ENCODE data around the gene PURB. TPM values are rescaled to one million over a fixed set of nuclear protein-coding genes. Genes with fewer than 3 reads are reported as not detected.

The PURB gene
- total and polyA plus RNA-seq, 7 experiments from 2014 or later, result 1.7 to 30.5 (median 22.3) TPM

GRCh38 chr7:44920119-44920518 is 34.8 kb upstream of the PURB start:
- H3K9me3 Mint-ChIP-seq, result peaks cover 0 to 1% (median 0%) of the 10 kb centered on the region in 11 donors
- ATAC-seq, result no peak
- H3K27me3 Mint-ChIP-seq, result no peaks in the 10 kb centered on the region
- Histone ChIP-seq H3K27me3 (ENCODE audit: control insufficient read depth in 2 of 2, insufficient read depth in 2 of 2, low read length in 2 of 2) (no peaks in the 10 kb centered on the region), H3K9me3 (ENCODE audit: control insufficient read depth in 2 of 3, low read length in 3 of 3) (no peaks in the 10 kb centered on the region), H3K4me3 (ENCODE audit: low read length) (no peak overlapping the region), H3K27ac (ENCODE audit: low read depth, low read length) (no peak overlapping the region), H3K4me1 (ENCODE audit: control insufficient read depth in 2 of 2, insufficient read depth in 2 of 2, low read length in 2 of 2) (peaks cover 0 to 9% of the 10 kb centered on the region in 2 donors), H3K36me3 (ENCODE audit: control insufficient read depth in 2 of 3, insufficient read depth in 3 of 3, low read length in 3 of 3) (no peaks in the 10 kb centered on the region)
- ChIA-PET POLR2A (interaction anchor here (0.9 to 1.5 kb wide), 3 partner anchors 36 to 65 kb away, joined by 3 to 6 read pairs (median 6); no protein-coding TSS in a partner anchor), CTCF (interaction anchor here (0.6 to 3.2 kb wide), 7 partner anchors 38 to 347 kb away, joined by 3 to 27 read pairs (median 3); no protein-coding TSS in a partner anchor)
- DNase-seq, result no peak
- no peaks in the 10 kb centered on the region for H3K36me3 Mint-ChIP-seq
- H3K4me3 Mint-ChIP-seq, result no peak overlapping the region
- peaks cover 0 to 26% (median 2%) of the 10 kb centered on the region in 7 donors for H3K4me1 Mint-ChIP-seq
- intact Hi-C loops (cut with micrococcal nuclease), result loop anchor here (5.0 to 10.0 kb wide), 4 partner anchors 123 to 675 kb away; partner anchors contain the start of gene PPIA (in 1 of the 2)
- H3K27ac Mint-ChIP-seq, result peak overlapping the region in 2 of 9 donors; percentile 15 to 31

- ChIA-PET CTCF (interaction anchor here (0.7 to 3.2 kb wide), 2 partner anchors 62 to 1309 kb away, joined by 3 to 27 read pairs; no protein-coding TSS in a partner anchor), POLR2A (interaction anchor here (0.8 kb wide), 1 partner anchor 63 kb away, joined by 3 read pairs; no protein-coding TSS in a partner anchor)
- DNase-seq (no peak), ATAC-seq (no peak)
- Histone ChIP-seq H3K27ac (ENCODE audit: low read depth, low read length) (no peak overlapping the region), H3K9me3 (ENCODE audit: control insufficient read depth in 2 of 3, low read length in 3 of 3) (no peaks in the 10 kb centered on the region), H3K4me3 (ENCODE audit: low read length) (no peak overlapping the region), H3K4me1 (ENCODE audit: control insufficient read depth in 2 of 2, insufficient read depth in 2 of 2, low read length in 2 of 2) (peaks cover 0 to 9% of the 10 kb centered on the region in 2 donors), H3K36me3 (ENCODE audit: control insufficient read depth in 2 of 3, insufficient read depth in 3 of 3, low read length in 3 of 3) (no peaks in the 10 kb centered on the region), H3K27me3 (ENCODE audit: control insufficient read depth in 2 of 2, insufficient read depth in 2 of 2, low read length in 2 of 2) (no peaks in the 10 kb centered on the region)
- intact Hi-C loops (cut with micrococcal nuclease), result no loop called here
- Mint-ChIP-seq H3K9me3 (peaks cover 0 to 1% (median 0%) of the 10 kb centered on the region in 11 donors), H3K4me3 (no peak overlapping the region), H3K36me3 (no peaks in the 10 kb centered on the region), H3K27ac (no peak overlapping the region), H3K4me1 (peaks cover 0 to 39% (median 5%) of the 10 kb centered on the region in 7 donors), H3K27me3 (no peaks in the 10 kb centered on the region)
Measured at GRCh38 chr7:44918029-44918428, 32.7 kb upstream of the PURB start.

- Mint-ChIP-seq H3K4me1 (peaks cover 0 to 39% (median 5%) of the 10 kb centered on the region in 7 donors), H3K27ac (no peak overlapping the region), H3K9me3 (peaks cover 0 to 1% (median 0%) of the 10 kb centered on the region in 11 donors), H3K36me3 (no peaks in the 10 kb centered on the region), H3K4me3 (no peak overlapping the region), H3K27me3 (no peaks in the 10 kb centered on the region)
- POLR2A ChIA-PET, result interaction anchor here (0.6 kb wide), 1 partner anchor 921 kb away, joined by 3 read pairs; no protein-coding TSS in a partner anchor
- ATAC-seq (no peak), DNase-seq (no peak)
- Histone ChIP-seq H3K9me3 (ENCODE audit: control insufficient read depth in 2 of 3, low read length in 3 of 3) (no peaks in the 10 kb centered on the region), H3K4me1 (ENCODE audit: control insufficient read depth in 2 of 2, insufficient read depth in 2 of 2, low read length in 2 of 2) (peaks cover 0 to 9% of the 10 kb centered on the region in 2 donors), H3K27me3 (ENCODE audit: control insufficient read depth in 2 of 2, insufficient read depth in 2 of 2, low read length in 2 of 2) (no peaks in the 10 kb centered on the region), H3K36me3 (ENCODE audit: control insufficient read depth in 2 of 3, insufficient read depth in 3 of 3, low read length in 3 of 3) (no peaks in the 10 kb centered on the region), H3K27ac (ENCODE audit: low read depth, low read length) (no peak overlapping the region), H3K4me3 (ENCODE audit: low read length) (no peak overlapping the region)
- CTCF ChIA-PET, result no interaction called here
- intact Hi-C loops (cut with micrococcal nuclease), result no loop called here
Measured at GRCh38 chr7:44917465-44917864, 32.1 kb upstream of the PURB start.

GRCh38 chr7:44914992-44915607 is 29.8 kb upstream of the PURB start:
- H3K9me3 ChIP-seq (ENCODE audit: control insufficient read depth in 2 of 3, low read length in 3 of 3), result no peaks in the 10 kb centered on the region
- ATAC-seq, result peak; percentile 99
- H3K4me3 ChIP-seq (ENCODE audit: low read length), result no peak overlapping the region
- Mint-ChIP-seq H3K9me3 (no peaks in the 10 kb centered on the region), H3K36me3 (no peaks in the 10 kb centered on the region), H3K27ac (peak overlapping the region in 8 of 9 donors; percentile 61 to 92 (median 84)), H3K27me3 (no peaks in the 10 kb centered on the region), H3K4me3 (peak overlapping the region in 7 of 10 donors; percentile 12 to 71 (median 53)), H3K4me1 (peaks cover 0 to 28% (median 5%) of the 10 kb centered on the region in 7 donors)
- H3K36me3 ChIP-seq (ENCODE audit: control insufficient read depth in 2 of 3, insufficient read depth in 3 of 3, low read length in 3 of 3), result no peaks in the 10 kb centered on the region
- intact Hi-C loops (cut with micrococcal nuclease), result loop anchor here (1.0 kb wide), 5 partner anchors 30 to 277 kb away; partner anchors contain the start of genes PURB (in 2 of the 2), H2AZ2 (in 1 of the 2) and MYO1G (in 1 of the 2)
- ChIA-PET CTCF (no interaction called here), POLR2A (interaction anchor here (1.0 to 1.2 kb wide), 2 partner anchors 24 to 30 kb away, joined by 4 to 5 read pairs; partner anchors contain the start of gene PURB)
- peak in 8 of 9 donors; percentile 44 to 87 (median 74) for DNase-seq
- peak overlapping the region; percentile 48 for H3K27ac ChIP-seq (ENCODE audit: low read depth, low read length)
- H3K4me1 ChIP-seq (ENCODE audit: control insufficient read depth in 2 of 2, insufficient read depth in 2 of 2, low read length in 2 of 2), result no peaks in the 10 kb centered on the region
- H3K27me3 ChIP-seq (ENCODE audit: control insufficient read depth in 2 of 2, insufficient read depth in 2 of 2, low read length in 2 of 2), result no peaks in the 10 kb centered on the region

- H3K27ac Mint-ChIP-seq, result peak overlapping the region in 5 of 9 donors; percentile 26 to 92 (median 78)
- Histone ChIP-seq H3K4me1 (ENCODE audit: control insufficient read depth in 2 of 2, insufficient read depth in 2 of 2, low read length in 2 of 2) (no peaks in the 10 kb centered on the region), H3K4me3 (ENCODE audit: low read length) (no peak overlapping the region), H3K27ac (ENCODE audit: low read depth, low read length) (no peak overlapping the region), H3K36me3 (ENCODE audit: control insufficient read depth in 2 of 3, insufficient read depth in 3 of 3, low read length in 3 of 3) (no peaks in the 10 kb centered on the region), H3K27me3 (ENCODE audit: control insufficient read depth in 2 of 2, insufficient read depth in 2 of 2, low read length in 2 of 2) (no peaks in the 10 kb centered on the region), H3K9me3 (ENCODE audit: control insufficient read depth in 2 of 3, low read length in 3 of 3) (no peaks in the 10 kb centered on the region)
- intact Hi-C loops (cut with micrococcal nuclease), result no loop called here
- peaks cover 0 to 4% (median 0%) of the 10 kb centered on the region in 5 donors for H3K27me3 Mint-ChIP-seq
- H3K4me3 Mint-ChIP-seq, result no peak overlapping the region
- no peaks in the 10 kb centered on the region for H3K36me3 Mint-ChIP-seq
- ChIA-PET POLR2A (interaction anchor here (0.7 to 1.0 kb wide), 2 partner anchors 307 to 330 kb away, joined by 3 to 5 read pairs; no protein-coding TSS in a partner anchor), CTCF (interaction anchor here (0.9 kb wide), 1 partner anchor 10 kb away, joined by 4 read pairs; no protein-coding TSS in a partner anchor)
- peaks cover 0 to 20% (median 5%) of the 10 kb centered on the region in 7 donors for H3K4me1 Mint-ChIP-seq
- DNase-seq (no peak), ATAC-seq (no peak)
- no peaks in the 10 kb centered on the region for H3K9me3 Mint-ChIP-seq
Measured at GRCh38 chr7:44912775-44913347, 27.5 kb upstream of the PURB start.

- H3K4me3 Mint-ChIP-seq, result no peak overlapping the region
- no peak overlapping the region for H3K4me3 ChIP-seq (ENCODE audit: low read length)
- H3K27ac Mint-ChIP-seq, result peak overlapping the region in 1 of 9 donors; percentile 31
- ATAC-seq, result no peak
- H3K36me3 Mint-ChIP-seq, result no peaks in the 10 kb centered on the region
- no peak for DNase-seq
- H3K4me1 Mint-ChIP-seq, result peaks cover 0 to 20% (median 5%) of the 10 kb centered on the region in 7 donors
- no peaks in the 10 kb centered on the region for H3K36me3 ChIP-seq (ENCODE audit: control insufficient read depth in 2 of 3, insufficient read depth in 3 of 3, low read length in 3 of 3)
- ChIA-PET CTCF (no interaction called here), POLR2A (no interaction called here)
- no peaks in the 10 kb centered on the region for H3K9me3 Mint-ChIP-seq
- no peaks in the 10 kb centered on the region for H3K9me3 ChIP-seq (ENCODE audit: control insufficient read depth in 2 of 3, low read length in 3 of 3)
- H3K4me1 ChIP-seq (ENCODE audit: control insufficient read depth in 2 of 2, insufficient read depth in 2 of 2, low read length in 2 of 2), result no peaks in the 10 kb centered on the region
- intact Hi-C loops (cut with micrococcal nuclease), result no loop called here
- no peaks in the 10 kb centered on the region for H3K27me3 ChIP-seq (ENCODE audit: control insufficient read depth in 2 of 2, insufficient read depth in 2 of 2, low read length in 2 of 2)
- H3K27ac ChIP-seq (ENCODE audit: low read depth, low read length), result no peak overlapping the region
- peaks cover 0 to 4% (median 0%) of the 10 kb centered on the region in 5 donors for H3K27me3 Mint-ChIP-seq
Measured at GRCh38 chr7:44911911-44912310, 26.6 kb upstream of the PURB start.
